ENCODE data around the gene GARIN3. TPM values are rescaled to one million over a fixed set of nuclear protein-coding genes. Genes with fewer than 3 reads are reported as not detected.

GARIN3 gene
- polyA plus RNA-seq, 1 experiment = not detected

GRCh38 chr5:157115012-157115411 lies 51.1 kb downstream of the GARIN3 start:
- CTCF ChIA-PET = no interaction called here
- DNase-seq (ENCODE audit: low read depth, low spot score) = no peak
- H3K27ac ChIP-seq (ENCODE audit: low read depth, low read length) = no peak overlapping the region

DNA sequence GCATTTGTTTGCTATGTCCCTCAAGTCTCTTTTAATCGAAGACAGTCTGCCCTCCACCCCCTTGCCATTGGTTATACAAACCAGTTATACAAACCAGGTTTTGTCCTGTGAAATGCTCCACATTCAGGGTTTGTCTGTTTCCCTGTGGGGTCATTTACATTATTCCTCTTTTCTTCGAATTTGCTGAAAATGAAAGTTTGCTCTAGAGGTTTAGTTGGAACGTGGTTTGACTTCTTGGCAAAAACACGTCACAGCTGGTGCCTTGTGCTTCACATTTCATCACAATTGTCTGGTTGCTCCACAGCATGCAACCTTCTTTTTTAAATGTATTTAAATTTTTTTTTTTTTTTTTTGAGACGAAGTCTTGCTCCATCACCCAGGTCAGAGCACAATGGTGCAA lies 53.1 kb downstream of the GARIN3 start:
- ChIA-PET POLR2A (no interaction called here), CTCF (interaction anchor here (0.8 kb wide), 1 partner anchor 10 kb away, joined by 5 read pairs; no protein-coding TSS in a partner anchor)
- Histone ChIP-seq H3K9me3 (ENCODE audit: control insufficient read depth, insufficient read depth, low read length) (no peaks in the 10 kb centered on the region), H3K27me3 (ENCODE audit: control insufficient read depth, insufficient read depth, low read length) (no peaks in the 10 kb centered on the region), H3K27ac (ENCODE audit: low read depth, low read length) (no peak overlapping the region), H3K4me3 (ENCODE audit: low read depth, low read length) (no peak overlapping the region)
- TF ChIP-seq, protein P1, sequence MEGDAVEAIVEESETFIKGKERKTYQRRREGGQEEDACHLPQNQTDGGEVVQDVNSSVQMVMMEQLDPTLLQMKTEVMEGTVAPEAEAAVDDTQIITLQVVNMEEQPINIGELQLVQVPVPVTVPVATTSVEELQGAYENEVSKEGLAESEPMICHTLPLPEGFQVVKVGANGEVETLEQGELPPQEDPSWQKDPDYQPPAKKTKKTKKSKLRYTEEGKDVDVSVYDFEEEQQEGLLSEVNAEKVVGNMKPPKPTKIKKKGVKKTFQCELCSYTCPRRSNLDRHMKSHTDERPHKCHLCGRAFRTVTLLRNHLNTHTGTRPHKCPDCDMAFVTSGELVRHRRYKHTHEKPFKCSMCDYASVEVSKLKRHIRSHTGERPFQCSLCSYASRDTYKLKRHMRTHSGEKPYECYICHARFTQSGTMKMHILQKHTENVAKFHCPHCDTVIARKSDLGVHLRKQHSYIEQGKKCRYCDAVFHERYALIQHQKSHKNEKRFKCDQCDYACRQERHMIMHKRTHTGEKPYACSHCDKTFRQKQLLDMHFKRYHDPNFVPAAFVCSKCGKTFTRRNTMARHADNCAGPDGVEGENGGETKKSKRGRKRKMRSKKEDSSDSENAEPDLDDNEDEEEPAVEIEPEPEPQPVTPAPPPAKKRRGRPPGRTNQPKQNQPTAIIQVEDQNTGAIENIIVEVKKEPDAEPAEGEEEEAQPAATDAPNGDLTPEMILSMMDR (IDR thresholded peaks at IDR 0.05; ENCODE audit: low read depth, low read length) = no peak
- DNase-seq (ENCODE audit: low read depth, low spot score) = no peak

More at GRCh38 chr5:157115012-157115411, 51.1 kb downstream of the GARIN3 start:
- H3K9me3 ChIP-seq (ENCODE audit: control insufficient read depth, insufficient read depth, low read length) = no peaks in the 10 kb centered on the region
- POLR2A ChIA-PET = no interaction called here
- TF ChIP-seq, protein P1 (IDR thresholded peaks at IDR 0.05; ENCODE audit: low read depth, low read length) = no peak
- H3K4me3 ChIP-seq (ENCODE audit: low read depth, low read length) = no peak overlapping the region
- no peaks in the 10 kb centered on the region for H3K27me3 ChIP-seq (ENCODE audit: control insufficient read depth, insufficient read depth, low read length)

Other genes starting within 250 kb of the GARIN3 start
- not detected in 2 replicates for gene TIMD4, start 203.0 kb downstream of the GARIN3 start, polyA plus RNA-seq (2011; rRNA removed)
- 0.29 TPM in 1 of 2 replicates, not detected in the other for gene HAVCR1, start 107.1 kb downstream of the GARIN3 start, polyA plus RNA-seq (2011; rRNA removed)
- not detected in 2 replicates for gene HAVCR2, start 57.2 kb downstream of the GARIN3 start, polyA plus RNA-seq (2011; rRNA removed)
- gene MED7, start 23.4 kb downstream of the GARIN3 start, polyA plus RNA-seq (2011; rRNA removed) = 12.9 and 16.4 TPM in 2 replicates
- not detected in 2 replicates for gene ITK, start 14.6 kb upstream of the GARIN3 start, polyA plus RNA-seq (2011; rRNA removed)
- 3.2 and 5.8 TPM in 2 replicates for gene CYFIP2, start 99.9 kb upstream of the GARIN3 start, polyA plus RNA-seq (2011; rRNA removed)

Measured in AG04450 (cell line).